HL-60 (cell line): ENCODE measurements around the gene FOXM1.

Source experiments
- CTCF ChIP-seq: IDR thresholded peaks from one replicate; pipeline ENCODE4 v1.5.1; 2011; ENCODE audit warnings: low read length, control low read depth, inconsistent platforms; ENCODE audit not compliant: insufficient read depth
- GABPA ChIP-seq: IDR thresholded peaks from 2 replicates; pipeline ENCODE4 v1.6.1; 2012; ENCODE audit warnings: low read depth
- POLR2AphosphoS5 ChIP-seq: IDR thresholded peaks from 2 replicates; pipeline ENCODE4 v1.6.1; 2012; ENCODE audit warnings: low read depth
- SPI1 ChIP-seq: IDR thresholded peaks from 2 replicates; pipeline ENCODE4 v1.6.1; 2012; ENCODE audit warnings: low read depth, mild to moderate bottlenecking, borderline replicate concordance
- TF ChIP-seq, protein P1 (sequence below): IDR thresholded peaks from 2 replicates; pipeline ENCODE4 v1.6.1; 2012; ENCODE audit warnings: low read depth; ENCODE audit not compliant: insufficient replicate concordance

DNA sequence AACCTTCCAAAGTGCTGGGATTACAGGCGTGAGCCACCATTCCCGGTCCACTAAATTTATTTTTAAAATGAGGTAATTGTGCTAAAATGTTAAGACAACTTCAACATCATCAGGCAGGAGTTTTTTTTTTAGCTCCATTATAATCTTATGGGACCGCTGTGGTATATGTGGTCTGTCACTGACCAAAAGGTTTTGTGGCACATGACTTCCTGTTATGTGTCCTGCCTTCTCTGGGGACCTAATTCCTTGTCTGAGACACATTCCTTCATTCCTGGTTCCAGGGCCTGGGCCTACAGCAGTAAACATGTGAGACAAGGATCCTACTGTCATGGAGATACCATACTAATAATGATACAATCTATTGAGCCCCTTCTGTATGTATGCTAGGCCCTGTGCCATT, 25.0 kb downstream of the FOXM1 start:
- TF ChIP-seq CTCF (no peak), GABPA (no peak), SPI1 (no peak), POLR2AphosphoS5 (no peak)
- TF ChIP-seq, protein P1, sequence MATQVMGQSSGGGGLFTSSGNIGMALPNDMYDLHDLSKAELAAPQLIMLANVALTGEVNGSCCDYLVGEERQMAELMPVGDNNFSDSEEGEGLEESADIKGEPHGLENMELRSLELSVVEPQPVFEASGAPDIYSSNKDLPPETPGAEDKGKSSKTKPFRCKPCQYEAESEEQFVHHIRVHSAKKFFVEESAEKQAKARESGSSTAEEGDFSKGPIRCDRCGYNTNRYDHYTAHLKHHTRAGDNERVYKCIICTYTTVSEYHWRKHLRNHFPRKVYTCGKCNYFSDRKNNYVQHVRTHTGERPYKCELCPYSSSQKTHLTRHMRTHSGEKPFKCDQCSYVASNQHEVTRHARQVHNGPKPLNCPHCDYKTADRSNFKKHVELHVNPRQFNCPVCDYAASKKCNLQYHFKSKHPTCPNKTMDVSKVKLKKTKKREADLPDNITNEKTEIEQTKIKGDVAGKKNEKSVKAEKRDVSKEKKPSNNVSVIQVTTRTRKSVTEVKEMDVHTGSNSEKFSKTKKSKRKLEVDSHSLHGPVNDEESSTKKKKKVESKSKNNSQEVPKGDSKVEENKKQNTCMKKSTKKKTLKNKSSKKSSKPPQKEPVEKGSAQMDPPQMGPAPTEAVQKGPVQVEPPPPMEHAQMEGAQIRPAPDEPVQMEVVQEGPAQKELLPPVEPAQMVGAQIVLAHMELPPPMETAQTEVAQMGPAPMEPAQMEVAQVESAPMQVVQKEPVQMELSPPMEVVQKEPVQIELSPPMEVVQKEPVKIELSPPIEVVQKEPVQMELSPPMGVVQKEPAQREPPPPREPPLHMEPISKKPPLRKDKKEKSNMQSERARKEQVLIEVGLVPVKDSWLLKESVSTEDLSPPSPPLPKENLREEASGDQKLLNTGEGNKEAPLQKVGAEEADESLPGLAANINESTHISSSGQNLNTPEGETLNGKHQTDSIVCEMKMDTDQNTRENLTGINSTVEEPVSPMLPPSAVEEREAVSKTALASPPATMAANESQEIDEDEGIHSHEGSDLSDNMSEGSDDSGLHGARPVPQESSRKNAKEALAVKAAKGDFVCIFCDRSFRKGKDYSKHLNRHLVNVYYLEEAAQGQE = no peak
